Rectal smooth muscle tissue (tissue), 1 donor: ENCODE data around the gene DENND1A.

Source experiments
- H3K27ac ChIP-seq: one replicate; pipeline ENCODE4 v1.7.0; 2013; ENCODE audit warnings: low read depth, low read length, inconsistent platforms
- H3K27me3 ChIP-seq: one replicate; pipeline ENCODE4 v1.7.0; 2013; ENCODE audit warnings: low read length; ENCODE audit not compliant: control insufficient read depth, insufficient read depth
- H3K36me3 ChIP-seq: one replicate; pipeline ENCODE4 v1.7.0; 2013; ENCODE audit warnings: low read length; ENCODE audit not compliant: control insufficient read depth, insufficient read depth
- H3K4me1 ChIP-seq: one replicate; pipeline ENCODE4 v1.7.0; 2013; ENCODE audit warnings: low read length; ENCODE audit not compliant: control insufficient read depth, insufficient read depth
- H3K4me3 ChIP-seq: one replicate; pipeline ENCODE4 v1.7.0; 2013; ENCODE audit warnings: low read length
- H3K9ac ChIP-seq: one replicate; pipeline ENCODE4 v1.7.0; 2013; ENCODE audit warnings: low read length

The DENND1A gene

DNA sequence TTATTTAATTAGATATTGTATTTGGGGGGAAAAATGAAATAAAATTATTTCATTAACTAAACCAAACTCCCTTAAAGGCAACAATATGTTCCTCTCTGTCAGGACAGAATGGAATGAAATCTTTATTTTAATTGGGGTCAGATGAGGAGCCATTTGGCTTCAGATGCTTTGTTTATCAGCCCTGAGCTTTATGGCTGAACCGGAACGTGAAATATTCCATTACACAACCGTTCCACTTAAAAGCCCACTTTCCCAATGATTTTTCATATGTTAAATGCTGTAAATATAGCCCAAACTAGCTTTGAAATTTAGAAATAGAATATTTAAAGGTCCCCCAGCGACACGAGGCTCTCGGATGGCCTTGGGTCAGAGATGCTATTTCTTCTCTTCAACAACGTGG is 424.4 kb downstream of the DENND1A start:
- Histone ChIP-seq H3K9ac (no peak overlapping the region), H3K36me3 (no peaks in the 10 kb centered on the region), H3K27me3 (no peaks in the 10 kb centered on the region), H3K27ac (no peak overlapping the region), H3K4me3 (no peak overlapping the region), H3K4me1 (no peaks in the 10 kb centered on the region)

DNA sequence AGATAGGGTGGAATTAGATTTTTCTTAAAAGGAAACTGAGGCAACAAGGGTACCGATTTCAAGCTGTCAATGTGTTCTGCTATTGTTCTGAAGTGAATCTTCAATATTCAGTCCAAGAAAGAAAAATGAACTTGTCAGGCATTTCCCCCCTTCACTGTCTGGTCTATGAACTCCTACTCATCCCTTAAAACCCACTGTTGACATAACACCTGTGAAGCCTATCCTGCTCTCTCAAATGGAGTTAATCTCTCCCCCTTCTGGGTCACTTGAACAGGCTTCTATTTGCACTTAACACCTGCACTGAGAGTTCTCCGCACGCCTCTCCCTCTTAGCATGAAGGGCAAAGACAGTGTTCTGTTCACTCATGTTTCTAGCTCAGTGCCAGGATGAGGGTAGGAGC is 429.6 kb downstream of the DENND1A start:
- Histone ChIP-seq H3K4me3 (no peak overlapping the region), H3K27ac (no peak overlapping the region), H3K4me1 (no peaks in the 10 kb centered on the region), H3K36me3 (no peaks in the 10 kb centered on the region), H3K9ac (no peak overlapping the region), H3K27me3 (no peaks in the 10 kb centered on the region)

DNA sequence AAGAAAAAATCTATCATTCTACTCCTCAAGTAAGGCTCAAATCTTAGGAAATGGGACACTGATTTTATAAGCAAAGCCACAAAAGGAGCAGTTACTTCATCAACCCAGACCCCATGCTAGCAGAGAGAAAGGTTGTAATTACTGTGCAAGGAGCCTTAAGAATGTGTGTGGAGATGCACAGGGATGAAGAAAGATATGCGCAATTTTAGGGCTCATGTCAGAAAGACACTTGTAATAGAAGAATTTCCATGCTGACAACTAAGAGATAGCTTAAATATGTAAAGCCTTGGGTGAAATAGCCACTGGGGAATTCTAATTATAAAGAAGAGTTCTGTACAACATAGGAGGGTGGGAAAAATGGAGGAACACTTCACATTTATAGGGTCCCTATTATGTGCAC is 432.1 kb downstream of the DENND1A start:
- H3K27me3 ChIP-seq, result no peaks in the 10 kb centered on the region
- H3K9ac ChIP-seq, result no peak overlapping the region
- no peak overlapping the region for H3K4me3 ChIP-seq

DNA sequence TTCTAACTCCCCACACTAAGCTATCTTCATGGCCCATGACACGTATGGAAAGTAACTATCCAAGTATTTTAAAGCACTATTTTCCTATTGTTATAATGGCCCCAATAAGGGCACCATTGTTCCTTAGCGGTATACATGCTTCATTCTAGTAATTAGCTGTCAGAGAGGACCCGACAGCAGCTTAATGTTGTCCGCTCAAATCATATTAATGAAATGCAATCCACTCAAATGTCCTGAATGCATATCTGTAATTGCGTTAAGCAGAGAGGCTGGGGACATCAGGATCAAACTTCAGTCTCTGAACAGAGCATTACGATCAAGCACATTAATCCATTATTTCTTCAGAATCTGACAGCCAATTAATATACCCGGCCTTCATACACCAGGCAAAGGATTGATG is 434.2 kb downstream of the DENND1A start:
- Histone ChIP-seq H3K9ac (no peak overlapping the region), H3K4me1 (no peaks in the 10 kb centered on the region), H3K36me3 (no peaks in the 10 kb centered on the region), H3K4me3 (no peak overlapping the region), H3K27me3 (no peaks in the 10 kb centered on the region), H3K27ac (no peak overlapping the region)

More for the DNA sequence above, 432.1 kb downstream of the DENND1A start:
- Histone ChIP-seq H3K36me3 (no peaks in the 10 kb centered on the region), H3K4me1 (no peaks in the 10 kb centered on the region), H3K27ac (no peak overlapping the region)

DNA sequence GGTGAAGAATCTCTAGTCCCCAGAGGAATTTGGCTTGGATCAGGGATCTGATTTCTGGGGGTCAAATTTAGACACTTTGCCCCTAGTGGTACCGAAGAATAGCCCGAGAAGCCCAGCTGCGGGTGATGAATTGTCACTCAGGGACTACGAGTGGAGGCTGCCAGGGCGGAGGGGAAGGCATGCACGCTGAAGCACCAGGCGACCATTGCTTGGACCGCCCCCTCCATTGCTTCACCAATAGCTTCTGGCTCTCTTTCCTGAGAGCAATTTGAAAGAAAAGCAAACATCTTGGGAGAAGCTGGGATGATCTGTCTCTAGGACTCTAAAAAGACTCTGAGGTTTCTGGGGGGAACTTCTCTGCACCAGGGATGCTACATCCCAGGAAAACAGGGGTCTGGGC is 436.3 kb downstream of the DENND1A start:
- no peaks in the 10 kb centered on the region for H3K36me3 ChIP-seq
- no peak overlapping the region for H3K9ac ChIP-seq
- no peak overlapping the region for H3K27ac ChIP-seq
- H3K4me3 ChIP-seq, result no peak overlapping the region
- no peaks in the 10 kb centered on the region for H3K4me1 ChIP-seq
- no peaks in the 10 kb centered on the region for H3K27me3 ChIP-seq

DNA sequence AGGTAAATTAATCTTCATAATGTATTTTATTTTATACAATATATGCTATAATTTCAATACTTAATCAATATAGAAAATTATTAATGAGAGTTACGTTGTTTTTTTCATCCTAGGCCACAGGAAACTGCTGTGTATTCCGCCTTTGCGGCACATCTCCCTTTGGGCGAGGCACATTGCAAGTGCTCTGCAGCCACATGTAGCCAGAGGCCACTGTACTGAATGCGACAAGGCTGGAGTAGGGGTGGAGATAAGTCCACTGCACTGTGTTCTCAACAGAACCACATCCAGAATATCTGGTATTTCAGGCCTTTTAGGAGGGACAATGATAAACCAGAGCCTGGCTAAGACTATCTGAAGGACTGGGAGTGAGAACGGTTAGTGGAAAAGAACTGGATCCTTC is 439.2 kb downstream of the DENND1A start:
- Histone ChIP-seq H3K4me3 (no peak overlapping the region), H3K4me1 (no peaks in the 10 kb centered on the region), H3K9ac (no peak overlapping the region), H3K36me3 (no peaks in the 10 kb centered on the region), H3K27ac (no peak overlapping the region), H3K27me3 (no peaks in the 10 kb centered on the region)

DNA sequence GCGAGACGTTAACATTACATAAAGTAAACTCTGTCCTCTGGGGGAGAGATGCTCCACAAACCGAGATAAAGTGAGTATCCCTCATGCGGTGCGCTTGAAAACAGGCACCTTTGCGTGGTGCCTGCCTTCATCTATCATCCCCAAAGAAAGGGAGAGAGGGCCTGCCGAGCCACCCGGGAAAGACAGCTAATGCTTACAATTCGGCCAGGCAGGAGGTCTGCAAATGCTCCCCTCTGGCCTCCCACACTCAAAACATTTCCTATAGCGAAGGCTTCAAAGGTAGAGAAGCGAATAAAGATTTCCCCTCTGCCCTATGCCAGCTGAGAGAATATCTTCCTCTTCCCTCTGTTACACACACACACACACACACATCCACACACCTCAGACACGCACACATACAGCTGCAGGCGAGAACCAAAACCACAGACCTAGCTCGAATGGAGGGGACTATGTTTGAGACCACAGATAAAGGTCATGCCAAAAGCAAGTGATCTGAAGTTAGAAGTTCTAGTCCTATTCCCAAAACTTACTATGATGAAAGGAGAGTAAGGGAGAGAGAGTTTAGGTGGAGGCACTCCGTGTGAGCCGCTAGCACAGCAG is 441.1 kb downstream of the DENND1A start:
- Histone ChIP-seq H3K27ac (no peak overlapping the region), H3K36me3 (no peaks in the 10 kb centered on the region), H3K4me3 (no peak overlapping the region), H3K4me1 (no peaks in the 10 kb centered on the region), H3K9ac (no peak overlapping the region), H3K27me3 (no peaks in the 10 kb centered on the region)

DNA sequence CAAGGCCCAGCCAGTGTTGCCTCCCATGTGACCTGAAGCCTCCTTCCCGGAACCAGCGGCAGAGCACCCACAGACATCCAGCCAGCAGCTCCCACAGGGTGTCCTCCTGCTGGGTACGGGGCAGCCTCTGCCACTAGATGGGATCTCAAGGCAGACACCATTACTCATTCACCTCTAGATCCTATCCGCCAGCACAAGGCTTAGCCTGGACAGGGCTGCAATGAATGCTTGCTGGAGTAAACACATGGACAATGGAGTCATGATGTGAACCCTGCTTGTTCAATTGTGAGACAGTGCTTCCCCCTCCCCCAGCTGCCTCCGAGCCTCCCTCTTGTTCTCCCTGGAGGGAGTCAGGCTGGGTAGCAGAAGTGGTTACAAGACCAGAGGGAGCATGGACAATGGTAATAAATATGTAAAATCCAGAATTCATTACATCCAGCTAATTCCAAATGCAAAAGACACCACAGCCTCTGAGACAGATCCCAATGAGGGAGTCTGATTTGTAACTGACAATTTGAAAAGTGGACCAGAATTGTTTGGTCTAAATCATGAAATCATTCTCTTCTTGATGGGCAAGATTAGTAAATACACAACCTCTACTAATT is 441.9 kb downstream of the DENND1A start:
- no peaks in the 10 kb centered on the region for H3K4me1 ChIP-seq
- no peak overlapping the region for H3K27ac ChIP-seq
- no peaks in the 10 kb centered on the region for H3K36me3 ChIP-seq
- no peak overlapping the region for H3K4me3 ChIP-seq
- no peak overlapping the region for H3K9ac ChIP-seq
- no peaks in the 10 kb centered on the region for H3K27me3 ChIP-seq

DNA sequence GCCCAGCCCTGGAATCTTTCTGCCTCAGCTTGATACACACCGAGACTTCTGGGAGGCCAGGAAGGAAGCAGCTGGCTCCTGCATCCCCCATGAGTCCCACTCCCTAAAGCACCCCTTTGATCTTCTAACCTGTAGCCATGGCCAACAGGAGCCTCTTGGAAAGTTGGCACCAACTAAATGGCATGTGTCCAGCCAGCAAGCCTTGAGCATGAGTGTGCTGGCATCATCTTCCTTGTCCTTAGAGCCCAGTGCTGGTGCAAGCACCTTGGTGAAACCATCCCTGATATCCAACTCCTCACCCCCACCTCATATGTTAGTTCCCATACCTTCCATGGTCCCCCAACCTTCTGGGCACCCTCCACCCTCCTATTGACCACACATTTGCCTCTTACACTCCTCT is 443.5 kb downstream of the DENND1A start:
- Histone ChIP-seq H3K4me1 (no peaks in the 10 kb centered on the region), H3K4me3 (no peak overlapping the region), H3K9ac (no peak overlapping the region), H3K36me3 (no peaks in the 10 kb centered on the region), H3K27me3 (no peaks in the 10 kb centered on the region), H3K27ac (no peak overlapping the region)

DNA sequence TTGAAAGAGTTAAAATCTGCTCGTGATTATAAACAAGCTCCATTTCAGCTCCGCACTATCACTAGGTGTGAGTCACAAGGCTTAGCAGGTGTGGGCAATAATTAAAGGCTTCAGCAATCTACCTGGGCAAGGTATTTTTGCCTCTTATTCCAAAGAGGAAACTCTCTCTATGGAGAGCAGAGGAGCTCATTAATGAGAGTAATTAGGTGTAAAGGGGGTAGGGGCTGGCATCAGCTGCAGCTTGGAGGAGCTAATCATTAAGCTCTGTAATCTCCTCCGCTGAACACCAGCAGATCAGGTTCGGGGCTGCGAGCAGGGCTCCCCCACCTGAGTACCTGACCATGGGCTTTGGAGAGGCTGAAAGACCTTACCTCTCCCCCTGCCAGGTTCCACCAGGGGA is 444.7 kb downstream of the DENND1A start:
- Histone ChIP-seq H3K9ac (no peak overlapping the region), H3K27me3 (no peaks in the 10 kb centered on the region)

DNA sequence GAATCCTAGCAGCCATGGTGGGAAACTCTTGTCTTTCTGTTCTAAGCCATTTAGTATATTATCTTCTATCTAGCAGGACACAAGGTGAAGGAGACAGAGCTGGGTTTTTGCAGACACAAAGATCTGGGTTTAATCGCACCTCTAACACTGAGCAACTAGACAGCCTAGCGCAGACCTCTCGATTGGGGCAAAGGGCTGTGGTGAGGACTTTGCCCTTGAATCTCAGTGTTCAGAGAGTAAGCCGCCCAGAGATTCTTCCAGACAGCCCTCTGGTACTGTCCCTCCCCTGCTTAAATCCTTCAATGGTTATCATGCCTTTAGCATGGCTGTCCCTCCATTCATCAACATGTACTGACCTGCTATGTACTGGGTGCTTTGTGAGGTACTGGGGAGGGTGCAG is 445.8 kb downstream of the DENND1A start:
- no peaks in the 10 kb centered on the region for H3K36me3 ChIP-seq
- no peak overlapping the region for H3K9ac ChIP-seq
- H3K27me3 ChIP-seq, result no peaks in the 10 kb centered on the region
- H3K4me1 ChIP-seq, result no peaks in the 10 kb centered on the region
- no peak overlapping the region for H3K4me3 ChIP-seq
- H3K27ac ChIP-seq, result no peak overlapping the region

More for the DNA sequence above, 444.7 kb downstream of the DENND1A start:
- Histone ChIP-seq H3K36me3 (no peaks in the 10 kb centered on the region), H3K4me1 (no peaks in the 10 kb centered on the region), H3K4me3 (no peak overlapping the region), H3K27ac (no peak overlapping the region)

DNA sequence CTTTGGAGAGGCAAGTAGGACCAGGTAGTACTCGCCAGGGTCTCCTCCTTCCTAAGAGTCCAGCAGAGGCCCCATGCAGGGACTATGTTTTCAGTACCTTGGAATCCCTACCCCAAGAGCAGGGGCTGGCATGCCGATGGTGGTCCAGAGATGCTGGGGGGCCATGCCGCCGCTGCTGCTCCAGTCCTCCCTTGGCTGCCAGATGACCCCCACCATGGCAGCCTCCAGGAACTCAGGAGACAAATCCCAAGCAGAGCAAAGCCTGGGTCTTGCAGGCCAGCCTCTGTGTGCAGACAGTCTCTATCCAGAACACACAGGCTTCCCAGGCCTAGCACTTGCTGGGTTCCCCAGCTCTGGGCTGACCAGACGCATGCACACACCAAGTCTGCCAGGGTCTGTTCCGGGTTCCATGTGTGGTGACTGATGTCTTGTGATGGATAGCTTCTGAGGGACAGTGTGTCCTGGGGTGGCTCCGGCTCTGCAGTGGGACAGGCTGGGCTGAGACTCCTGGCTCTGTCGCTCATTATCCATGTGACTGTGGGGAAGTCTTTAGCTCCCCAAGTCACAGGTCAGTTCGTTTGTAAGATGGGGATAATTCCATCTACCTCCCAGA is 446.6 kb downstream of the DENND1A start:
- H3K27ac ChIP-seq, result no peak overlapping the region
- H3K36me3 ChIP-seq, result no peaks in the 10 kb centered on the region
- no peaks in the 10 kb centered on the region for H3K27me3 ChIP-seq
- H3K4me1 ChIP-seq, result no peaks in the 10 kb centered on the region
- H3K9ac ChIP-seq, result no peak overlapping the region
- no peak overlapping the region for H3K4me3 ChIP-seq
